ENCODE data around the gene ERC2.
A peak's percentile ranks its signal among the peaks of the same experiment; 100 is the strongest.
"Not testable (repeated sequence)": the region's sequence is repeated elsewhere in the genome, so short reads cannot be mapped to it uniquely, and the experiment has no call there.

The ERC2 gene

GRCh38 chr3:56468184-56469106 lies at the start of gene ERC2:
TSS of gene ERC2 (minus strand) at chr3:56468467.
- DNase-seq = no peak

- no peak for DNase-seq
These were observed 34.5 kb upstream of the ERC2 start for GRCh38 chr3:56502738-56503137.

GRCh38 chr3:56496376-56496775 lies 28.1 kb upstream of the ERC2 start:
- not testable (repeated sequence) for DNase-seq

GRCh38 chr3:56494679-56495322 lies 26.5 kb upstream of the ERC2 start:
- DNase-seq = peak; percentile 92

GRCh38 chr3:56491566-56491965 lies 23.3 kb upstream of the ERC2 start:
- no peak for DNase-seq

- no peak for DNase-seq
These were observed 20.7 kb upstream of the ERC2 start for GRCh38 chr3:56488812-56489600.

GRCh38 chr3:56484525-56485032 lies 16.3 kb upstream of the ERC2 start:
- no peak for DNase-seq

GRCh38 chr3:56484122-56484521 lies 15.9 kb upstream of the ERC2 start:
- no peak for DNase-seq

GRCh38 chr3:56477646-56478045 lies 9.4 kb upstream of the ERC2 start:
- DNase-seq = no peak

- no peak for DNase-seq
These were observed 8.5 kb upstream of the ERC2 start for GRCh38 chr3:56476771-56477170.

- DNase-seq = no peak
These were observed 3.5 kb upstream of the ERC2 start for GRCh38 chr3:56471771-56472170.

- no peak for DNase-seq
These were observed 874 bp upstream of the ERC2 start for GRCh38 chr3:56469141-56469540.

- no peak for DNase-seq
These were observed 475 bp downstream of the ERC2 start for GRCh38 chr3:56467801-56468183.

GRCh38 chr3:56467108-56467507 lies 1.2 kb downstream of the ERC2 start:
- DNase-seq = peak; percentile 72

- DNase-seq = no peak
These were observed 8.5 kb downstream of the ERC2 start for GRCh38 chr3:56459719-56460118.

- no peak for DNase-seq
These were observed 9.2 kb downstream of the ERC2 start for GRCh38 chr3:56459104-56459496.

GRCh38 chr3:56458496-56459103 lies 9.7 kb downstream of the ERC2 start:
- no peak for DNase-seq

GRCh38 chr3:56456117-56456516 lies 12.2 kb downstream of the ERC2 start:
- DNase-seq = no peak

GRCh38 chr3:56453011-56453410 lies 15.3 kb downstream of the ERC2 start:
- no peak for DNase-seq

GRCh38 chr3:56452085-56452484 lies 16.2 kb downstream of the ERC2 start:
- no peak for DNase-seq

GRCh38 chr3:56443372-56443771 lies 24.9 kb downstream of the ERC2 start:
- DNase-seq = no peak

- DNase-seq = no peak
These were observed 39.6 kb downstream of the ERC2 start for GRCh38 chr3:56428667-56429066.

GRCh38 chr3:56424885-56425284 lies 43.4 kb downstream of the ERC2 start:
- peak; percentile 75 for DNase-seq

Data from RPMI8226 (cell line).